Activated CD4-positive, alpha-beta T cell treated with anti-CD3 and anti-CD28 coated beads, Interleukin-10, Interleukin-2, amounts not matched to agents 100 ng/mL and 50 ng/mL, durations not matched to agents 16 hours and 8 hours (primary cell): Measurements from ENCODE around the gene GNG7.
"Not testable (repeated sequence)": the region's sequence is repeated elsewhere in the genome, so short reads cannot be mapped to it uniquely, and the experiment has no call there.

Experiments
- DNase-seq: peaks from one replicate; pipeline ENCODE4 v3.0.0-alpha.2; 2020

The GNG7 gene

GRCh38 chr19:2711172-2711874 is 8.8 kb upstream of the GNG7 start:
- DNase-seq, result no peak

DNA sequence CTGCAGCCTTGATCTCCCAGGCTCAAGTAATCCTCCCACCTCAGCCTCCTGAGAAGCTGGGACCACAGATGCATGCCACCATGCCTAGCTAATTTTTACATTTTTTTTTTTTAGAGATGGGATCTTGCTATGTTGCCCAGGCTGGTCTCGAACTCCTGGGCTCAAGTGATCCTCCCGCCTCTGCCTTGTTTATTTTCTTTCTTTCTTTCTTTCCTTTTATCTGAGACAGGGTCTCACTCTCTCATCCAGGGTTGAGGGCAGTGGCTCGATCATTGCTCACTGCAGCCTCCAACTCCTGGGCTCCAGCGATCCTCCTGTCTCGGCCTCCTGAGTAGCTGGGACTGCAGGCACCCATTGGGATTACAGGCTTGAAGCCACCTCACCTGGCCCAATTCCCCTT is 3.8 kb upstream of the GNG7 start:
- no peak for DNase-seq

- DNase-seq, result no peak
Observed at GRCh38 chr19:2703691-2704216, 1.3 kb upstream of the GNG7 start.

DNA sequence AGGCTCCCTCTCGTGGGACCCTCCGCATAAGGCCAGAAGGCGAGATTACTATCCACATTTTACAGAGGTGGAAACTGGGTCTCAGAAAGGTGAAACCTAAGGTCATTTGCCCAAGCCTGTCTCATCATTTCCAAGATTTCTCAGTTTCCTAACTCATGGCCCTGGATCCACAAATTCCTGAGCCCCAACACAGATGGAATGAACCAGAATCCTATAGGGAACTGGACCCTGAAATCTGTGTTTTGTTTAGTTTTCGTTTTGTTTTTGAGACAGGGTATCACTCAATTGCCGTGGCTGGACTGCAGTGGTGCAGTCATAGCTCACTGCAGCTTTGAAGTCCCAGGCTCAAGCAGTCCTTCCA is 563 bp upstream of the GNG7 start:
- DNase-seq, result no peak

DNA sequence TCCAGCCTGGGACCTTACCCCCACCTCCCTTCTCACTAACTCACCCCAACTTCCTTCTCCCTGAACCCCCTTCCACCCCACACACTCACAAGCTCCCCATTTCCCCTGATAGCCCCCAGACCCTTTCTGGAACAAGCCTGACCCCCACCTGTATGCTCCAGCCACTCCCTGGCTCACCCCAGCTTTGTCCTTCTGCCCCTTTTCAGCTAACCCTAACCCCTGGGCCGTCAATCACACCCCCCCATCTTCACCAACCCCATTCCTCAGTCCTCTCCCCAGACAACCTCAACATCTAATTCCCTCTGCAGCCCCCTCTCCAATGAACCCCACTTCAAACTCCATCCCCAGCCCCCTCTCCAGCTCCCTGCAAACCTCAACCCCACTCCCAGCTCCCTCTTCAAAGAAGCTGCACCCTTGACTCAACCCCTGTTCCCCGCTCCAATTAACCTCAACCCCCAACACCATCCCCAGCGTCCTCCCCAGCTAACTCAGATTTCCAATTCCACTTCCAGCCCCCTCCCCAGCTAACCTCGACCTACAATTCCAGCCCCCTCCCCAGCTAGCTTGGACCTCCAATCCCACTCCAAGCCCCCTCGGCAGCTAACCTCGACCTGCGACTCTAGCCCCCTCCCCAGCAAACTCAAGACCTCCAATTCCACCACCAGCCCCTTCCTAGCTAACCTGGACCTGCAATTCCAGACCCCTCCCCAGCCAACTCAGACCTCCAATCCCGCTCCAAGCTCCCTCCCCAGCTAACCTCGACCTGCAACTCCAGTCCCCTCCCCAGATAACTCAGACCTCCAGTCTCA is 929 bp downstream of the GNG7 start:
- no peak for DNase-seq

- DNase-seq, result no peak
Observed at GRCh38 chr19:2700660-2701360, 1.7 kb downstream of the GNG7 start.

- DNase-seq, result no peak
Observed at GRCh38 chr19:2699413-2700140, 2.9 kb downstream of the GNG7 start.

DNA sequence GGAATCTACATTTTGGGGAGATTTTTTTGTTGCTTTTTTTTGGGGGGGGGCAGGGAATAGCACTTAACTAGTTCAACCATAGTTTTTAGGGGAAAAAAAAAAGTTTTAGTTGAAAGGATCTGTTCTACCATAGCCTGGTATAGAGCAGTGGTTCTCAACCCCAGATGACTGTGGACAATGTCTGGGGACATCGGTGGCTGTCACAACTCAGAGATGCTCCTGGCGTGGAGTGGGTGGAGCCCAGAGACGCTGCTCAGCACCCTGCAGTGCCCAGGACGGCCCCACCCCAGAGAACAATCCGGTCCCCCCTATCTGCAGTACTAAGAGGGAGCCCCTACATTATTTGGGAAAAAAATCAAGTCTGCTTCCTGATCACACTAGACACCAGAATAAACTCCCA is 8.3 kb downstream of the GNG7 start:
- no peak for DNase-seq

- no peak for DNase-seq
Observed at GRCh38 chr19:2693492-2694160, 8.9 kb downstream of the GNG7 start.

- DNase-seq, result no peak
Observed at GRCh38 chr19:2691951-2692350, 10.5 kb downstream of the GNG7 start.

- no peak for DNase-seq
Observed at GRCh38 chr19:2690856-2691255, 11.6 kb downstream of the GNG7 start.

GRCh38 chr19:2686360-2686759 is 16.1 kb downstream of the GNG7 start:
- no peak for DNase-seq

DNA sequence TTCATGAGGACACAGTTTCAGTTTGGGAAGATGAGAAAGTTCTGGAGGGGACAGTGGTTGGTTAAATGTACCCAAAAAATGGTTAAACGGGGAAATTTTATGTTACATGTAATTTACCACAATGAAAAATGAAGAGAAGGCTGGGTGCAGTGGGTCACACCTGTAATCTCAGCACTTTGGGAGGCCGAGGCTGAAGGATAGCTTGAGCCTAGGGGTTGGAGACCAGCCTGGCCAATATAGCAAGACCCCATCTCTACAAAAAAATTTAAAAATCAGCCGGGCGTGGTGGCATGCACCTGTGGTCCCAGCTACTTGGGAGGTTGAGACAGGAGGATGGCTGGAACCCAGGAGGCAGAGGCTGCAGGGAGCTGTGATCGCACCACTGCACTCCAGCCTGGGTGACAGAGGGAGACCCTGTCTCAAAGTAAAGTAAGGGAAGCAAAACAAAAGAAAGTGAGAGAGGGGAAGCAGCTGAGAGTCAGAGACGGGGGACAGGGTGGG is 17.2 kb downstream of the GNG7 start:
- DNase-seq, result no peak

DNA sequence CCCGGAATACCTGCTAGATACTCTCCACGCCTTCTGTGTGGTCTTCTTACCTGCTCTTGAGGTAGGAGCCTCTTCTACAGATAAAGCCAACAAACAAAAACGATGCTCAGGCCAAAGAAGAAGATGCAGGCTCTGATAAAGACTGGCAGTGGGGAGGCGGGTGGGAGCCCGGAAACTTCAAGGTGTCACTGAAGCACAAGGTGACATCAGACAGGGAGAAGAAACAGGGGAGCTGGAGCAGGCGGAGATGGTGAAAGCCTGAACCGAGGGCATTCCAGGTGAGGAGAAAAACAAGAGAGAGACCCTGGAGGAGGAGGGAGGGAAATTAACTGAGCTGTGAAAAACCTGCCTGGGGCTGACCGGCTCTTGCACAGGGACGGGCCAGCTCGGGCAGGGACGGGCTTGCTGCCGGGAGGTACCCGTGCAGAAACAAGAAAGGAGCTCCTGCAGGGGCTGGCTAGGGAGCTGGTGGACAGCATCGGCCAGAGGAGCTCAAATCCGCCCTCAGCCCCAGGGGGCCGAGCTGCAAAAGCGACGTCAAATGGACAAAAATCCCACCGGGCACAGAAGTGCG is 19.0 kb downstream of the GNG7 start:
- DNase-seq, result no peak

DNA sequence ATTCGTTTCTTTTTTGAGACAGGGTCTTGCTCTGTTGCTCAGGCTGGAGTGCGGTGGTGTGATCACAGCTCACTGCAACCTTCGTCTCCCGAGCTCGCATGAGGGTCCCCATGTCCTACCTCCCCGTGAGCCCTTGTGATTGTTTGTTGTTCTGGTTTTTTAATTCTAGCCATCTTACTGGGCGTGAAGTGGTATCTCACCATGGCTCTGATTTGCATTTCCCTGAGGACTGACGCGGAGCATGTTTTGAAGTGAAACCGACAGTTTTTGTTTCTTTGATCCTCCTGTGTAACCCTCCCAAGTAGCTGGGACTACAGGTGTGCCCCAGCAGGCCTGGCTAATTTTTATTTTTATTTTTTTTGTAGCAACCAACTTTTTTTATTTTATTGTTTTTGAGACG is 21.7 kb downstream of the GNG7 start:
- DNase-seq, result no peak

GRCh38 chr19:2679439-2679838 is 23.1 kb downstream of the GNG7 start:
- no peak for DNase-seq

DNA sequence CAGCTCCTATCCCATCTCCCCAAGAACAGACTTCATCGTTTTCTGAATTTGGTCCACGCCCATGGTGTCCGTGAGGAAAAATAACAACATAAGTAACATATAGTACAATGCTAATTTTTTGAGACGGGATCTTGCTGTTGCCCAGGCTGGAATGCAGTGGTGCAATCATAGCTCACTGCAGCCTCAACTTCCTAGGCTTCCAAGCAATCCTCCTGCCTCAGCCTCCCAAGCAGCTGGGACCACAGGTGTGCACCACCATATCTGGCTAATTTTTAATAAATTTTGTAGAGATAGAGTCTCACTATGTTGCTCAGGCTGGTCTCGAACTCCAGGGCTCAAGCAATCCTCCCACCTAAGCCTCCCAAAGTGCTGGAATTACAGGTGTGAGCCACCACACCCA is 23.5 kb downstream of the GNG7 start:
- not testable (repeated sequence) for DNase-seq

- DNase-seq, result no peak
Observed at GRCh38 chr19:2678044-2678671, 24.3 kb downstream of the GNG7 start.

DNA sequence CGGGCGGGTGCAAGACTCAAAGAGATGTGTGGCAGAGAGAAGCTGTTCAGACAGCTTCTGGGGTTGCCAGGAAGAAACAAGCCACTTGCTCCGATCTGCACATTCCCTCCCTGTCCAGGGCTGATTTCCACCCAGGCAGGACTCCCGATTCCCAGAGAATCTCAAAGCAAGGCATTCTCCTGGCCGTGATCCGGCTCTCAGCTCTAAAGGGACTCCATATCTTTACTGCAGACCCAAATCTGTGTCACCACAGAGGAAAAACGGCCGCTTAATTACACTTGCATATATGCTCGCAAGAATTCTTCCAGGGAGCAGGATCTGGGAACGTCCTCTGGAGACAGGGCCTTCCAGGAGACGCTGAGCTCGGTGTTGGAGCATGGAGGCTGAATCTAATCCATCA is 25.7 kb downstream of the GNG7 start:
- no peak for DNase-seq

- no peak for DNase-seq
Observed at GRCh38 chr19:2675892-2676291, 26.6 kb downstream of the GNG7 start.

DNA sequence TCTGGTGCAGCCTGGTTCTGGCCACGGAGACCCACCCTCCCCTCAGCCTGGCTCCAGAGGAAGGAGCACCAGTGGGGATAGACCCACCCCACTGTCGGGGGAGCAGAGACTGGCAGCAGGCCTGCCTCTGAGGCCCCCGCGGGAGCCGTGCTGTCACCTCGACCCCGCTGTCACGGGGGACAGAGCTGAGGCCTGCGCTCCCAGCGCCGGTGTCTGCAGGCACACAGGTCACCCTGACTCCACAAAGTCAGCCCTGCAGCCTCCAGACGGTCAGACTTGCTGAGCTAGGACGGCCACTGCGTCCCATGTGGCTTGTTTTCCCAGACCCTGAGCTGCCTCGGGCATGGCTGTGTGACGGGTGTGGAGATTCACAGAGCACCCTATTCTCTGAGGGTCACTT is 32.3 kb downstream of the GNG7 start:
- no peak for DNase-seq
